H1 (cell line): ENCODE results near the gene ARHGAP24. TPM values are rescaled to one million over a fixed set of nuclear protein-coding genes. Genes with fewer than 3 reads are reported as not detected.

Source experiments
- SIRT6 ChIP-seq: IDR thresholded peaks from one replicate; pipeline ENCODE4 v1.7.1; 2012; ENCODE audit warnings: low read length, inconsistent platforms
- polyA plus RNA-seq, 7 experiments: library from polyadenylated mRNA; depleted of rRNA in 3 of 7; stranded (reverse) in 5 of 7; unstranded in 2 of 7; fragments of >200 nt in 5 of 7; fragments of 200-250 nt in 2 of 7; gene quantifications; 1 replicate in 5 of 7; 2 replicates in 1 of 7; 4 replicates in 1 of 7; pipeline versions ENCODE4 v1.2.1 to v1.2.3, GENCODE V29; 2011 to 2013; ENCODE audit warnings: missing spikeins in 2 of 7, mixed read lengths in 2 of 7
- total RNA-seq: library from RNA; stranded (reverse); fragmentation: NEBNext Ultra II Directional; extraction: Animal tissue kit (Norgen Biotek cat#: 25700); gene quantifications from 2 replicates; pipeline ENCODE4 v1.2.1, GENCODE V29; 2021

ARHGAP24 gene
- total and polyA plus RNA-seq, 2 of the 8 experiments (the other 6 are each of a cell fraction or from before 2014, with no cell fraction given) = 0.08 to 0.50 TPM

DNA sequence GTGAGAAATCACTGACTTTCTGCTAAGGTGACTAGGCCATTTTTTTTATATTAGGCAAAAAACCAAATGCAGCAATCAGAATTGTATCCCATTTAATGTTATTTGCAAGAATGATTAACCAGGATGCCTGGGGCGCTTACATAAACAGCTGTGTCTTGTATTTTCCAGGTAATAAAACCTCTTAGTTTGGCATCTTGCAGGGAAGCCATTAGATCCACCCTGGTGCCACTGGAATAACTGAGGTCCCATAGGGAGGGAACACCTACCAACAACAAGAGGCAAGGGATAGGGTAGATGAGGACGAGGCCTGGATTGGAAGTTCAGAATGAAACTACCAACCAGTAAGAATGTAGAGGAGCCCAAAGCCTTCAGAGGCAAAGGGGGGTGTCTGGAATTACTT is 288.3 kb downstream of the ARHGAP24 start (continued):
- no peak for TF ChIP-seq SIRT6
